ENCODE measurements around the gene FAM124B. TPM values are rescaled to one million over a fixed set of nuclear protein-coding genes. Genes with fewer than 3 reads are reported as not detected.

FAM124B gene
- polyA plus RNA-seq, 1 of the 3 experiments (the other 2 are of a cell fraction), result not detected

- no peak overlapping the region for H2AFZ ChIP-seq (ENCODE audit: low read depth)
- 84% methylated on average over 5 of the region's 5 CpGs for WGBS (ENCODE audit: low lambda C conversion rate)
- no peak overlapping the region for H3K27ac ChIP-seq (ENCODE audit: low read depth in 2 of 2, low read length in 1 of 2)
- no peaks in the 10 kb centered on the region for H3K9me3 ChIP-seq
- DNase-seq, result no peak
- H3K36me3 ChIP-seq (replicated peaks in 1 of 2; ENCODE audit: control insufficient read depth in 1 of 2, insufficient read depth in 2 of 2, low read length in 1 of 2), result no peaks in the 10 kb centered on the region
- TF ChIP-seq GABPA (IDR thresholded peaks at IDR 0.05; ENCODE audit: low read depth) (no peak), TCF12 (IDR thresholded peaks at IDR 0.05) (no peak), JUND (IDR thresholded peaks at IDR 0.05) (no peak), FOSL2 (IDR thresholded peaks at IDR 0.05; ENCODE audit: borderline replicate concordance, low read depth) (no peak), REST (IDR thresholded peaks at IDR 0.05; ENCODE audit: low read depth, low read length) (no peak), RFX5 (IDR thresholded peaks at IDR 0.05; ENCODE audit: low read length) (no peak), CHD2 (IDR thresholded peaks at IDR 0.05; ENCODE audit: low read length, partially characterized antibody) (no peak), GATA2 (CRISPR knock-in tag; IDR thresholded peaks at IDR 0.05) (no peak), FOXJ3 (CRISPR knock-in tag; IDR thresholded peaks at IDR 0.05) (no peak), IRF3 (IDR thresholded peaks at IDR 0.05; ENCODE audit: low read depth, low read length) (no peak), TEAD4 (IDR thresholded peaks at IDR 0.05; ENCODE audit: borderline replicate concordance, insufficient read depth) (no peak), TAF1 (IDR thresholded peaks at IDR 0.05; ENCODE audit: borderline replicate concordance, low read depth, low read length) (no peak), USF2 (IDR thresholded peaks at IDR 0.05; ENCODE audit: borderline replicate concordance, low read depth, low read length) (no peak), SMC3 (IDR thresholded peaks at IDR 0.05; ENCODE audit: low read depth, low read length) (no peak), USF1 (IDR thresholded peaks at IDR 0.05; ENCODE audit: borderline replicate concordance, low read depth) (no peak), MEF2A (IDR thresholded peaks at IDR 0.05; ENCODE audit: borderline replicate concordance, low read depth) (no peak), PBX3 (IDR thresholded peaks at IDR 0.05) (no peak), RAD21 (IDR thresholded peaks at IDR 0.05; ENCODE audit: low read length) (no peak), CTCF (IDR thresholded peaks at IDR 0.05) (no peak), NFIC (IDR thresholded peaks at IDR 0.05; ENCODE audit: borderline replicate concordance) (no peak)
- H4K20me1 ChIP-seq (ENCODE audit: insufficient read depth), result no peaks in the 10 kb centered on the region
- H3K4me1 ChIP-seq (ENCODE audit: control insufficient read depth in 1 of 2, insufficient read depth in 2 of 2, low read depth in 1 of 2, low read length in 1 of 2), result no peaks in the 10 kb centered on the region
- no peak overlapping the region for H3K4me3 ChIP-seq (ENCODE audit: low read depth in 2 of 2, low read length in 1 of 2)
- POLR2A ChIA-PET, result no interaction called here
- no peaks in the 10 kb centered on the region for H3K27me3 ChIP-seq (ENCODE audit: insufficient read depth)
- no peaks in the 10 kb centered on the region for H3F3A ChIP-seq (replicated peaks; ENCODE audit: insufficient read depth)
- CTCF ChIA-PET, result no interaction called here
- no peaks in the 10 kb centered on the region for H3K9me2 ChIP-seq
- H3K9ac ChIP-seq, result no peak overlapping the region
- H3K4me2 ChIP-seq, result no peak overlapping the region
- no peaks in the 10 kb centered on the region for H3K79me2 ChIP-seq (ENCODE audit: insufficient read depth)
Measured at GRCh38 chr2:224389317-224389716, 12.6 kb downstream of the FAM124B start.
